Activated CD4-positive, alpha-beta T cell treated with anti-CD3 and anti-CD28 coated beads for 36 hours (primary cell): ENCODE data around the gene GRIN2A. TPM values are rescaled to one million over a fixed set of nuclear protein-coding genes. Genes with fewer than 3 reads are reported as not detected.

ENCODE experiments used
- ATAC-seq: fragments of 200-7000 bp; cut with Tn5 transposase; one replicate; pipeline ENCODE4 v1.10.0; 2021; ENCODE audit warnings: mild to moderate bottlenecking, moderate library complexity
- CTCF ChIA-PET: fragments of 350-600 bp; sonication (Branson Sonifier 250); formaldehyde crosslinking; loops from one replicate; lab custom pipeline; 2021; ENCODE audit warnings: antibody characterized with exemption; lab: Charles Lee
- POLR2A ChIA-PET: fragments of 350-600 bp; sonication (Branson Sonifier 250); formaldehyde crosslinking; loops from one replicate; lab custom pipeline; 2021; ENCODE audit warnings: antibody characterized with exemption, inconsistent platforms; lab: Charles Lee
- DNase-seq: peaks from one replicate; pipeline ENCODE4 v3.0.0-alpha.2; 2020
- H3K27ac Mint-ChIP-seq: one replicate; pipeline ENCODE4 v1.8.0; 2021; ENCODE audit warnings: mixed read lengths
- H3K27me3 Mint-ChIP-seq: one replicate; pipeline ENCODE4 v1.8.0; 2021; ENCODE audit warnings: mixed read lengths
- H3K36me3 Mint-ChIP-seq: one replicate; pipeline ENCODE4 v1.8.0; 2021; ENCODE audit warnings: low read depth, mixed read lengths
- H3K4me1 Mint-ChIP-seq: one replicate; pipeline ENCODE4 v1.8.0; 2021; ENCODE audit warnings: mixed read lengths
- H3K4me3 Mint-ChIP-seq: one replicate; pipeline ENCODE4 v1.8.0; 2021; ENCODE audit warnings: mild to moderate bottlenecking, moderate library complexity, mixed read lengths
- H3K9me3 Mint-ChIP-seq: one replicate; pipeline ENCODE4 v1.8.0; 2021; ENCODE audit warnings: low read depth, mixed read lengths
- intact Hi-C, 2 experiments: fragments of 100-400 bp; cut with DNase I in 1 of 2; cut with micrococcal nuclease in 1 of 2; formaldehyde crosslinking; loops; one replicate each; pipeline versions ENCODE4 v1.14.2 to v1.15.1; 2022 to 2024; cut with DNase I, micrococcal nuclease
- total RNA-seq, 2 experiments: library from RNA; stranded (reverse); gene quantifications; one replicate each; pipeline ENCODE4 v1.2.3, GENCODE V29; 2021

The GRIN2A gene
- total RNA-seq, 2 experiments from 2014 or later, result not detected

DNA sequence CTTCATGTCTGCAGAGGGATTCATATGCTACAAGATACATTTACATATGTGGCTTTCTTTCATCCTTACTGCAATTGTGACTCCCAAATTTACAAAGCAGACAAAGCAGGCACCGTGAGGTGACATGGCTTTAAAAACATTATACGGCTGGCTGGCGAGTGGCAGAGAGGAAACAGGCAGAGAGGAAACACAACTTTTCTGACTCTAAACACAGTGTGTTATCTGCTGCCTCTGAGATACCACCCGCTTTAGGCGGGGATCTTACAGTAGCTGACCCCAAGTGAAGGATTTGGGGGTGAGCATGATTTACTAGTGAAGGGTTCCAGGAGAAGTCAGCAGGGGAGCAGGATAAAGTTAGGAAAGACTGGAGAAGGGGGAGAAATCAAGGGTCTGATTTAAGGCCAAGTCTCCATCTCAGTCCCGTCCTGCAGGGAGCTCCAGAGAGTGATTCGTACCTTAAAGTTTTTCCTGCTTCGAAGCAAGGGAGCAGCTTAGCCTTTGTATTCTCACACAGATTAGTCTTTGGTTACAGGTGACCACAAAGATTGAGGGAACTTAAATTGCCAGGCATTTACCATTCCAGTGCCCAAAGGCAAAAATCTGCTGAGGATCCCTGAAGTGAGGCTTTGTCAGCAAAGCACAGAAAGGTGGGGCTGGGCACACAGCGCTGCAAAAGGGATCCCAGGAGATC is 355.0 kb downstream of the GRIN2A start:
- ATAC-seq, result no peak
- no peaks in the 10 kb centered on the region for H3K36me3 Mint-ChIP-seq
- no peaks in the 10 kb centered on the region for H3K4me1 Mint-ChIP-seq
- no peak for DNase-seq
- ChIA-PET POLR2A (no interaction called here), CTCF (no interaction called here)
- no peaks in the 10 kb centered on the region for H3K9me3 Mint-ChIP-seq
- H3K27ac Mint-ChIP-seq, result no peak overlapping the region
- no peaks in the 10 kb centered on the region for H3K27me3 Mint-ChIP-seq
- H3K4me3 Mint-ChIP-seq, result no peak overlapping the region
- intact Hi-C loops, result no loop called here

DNA sequence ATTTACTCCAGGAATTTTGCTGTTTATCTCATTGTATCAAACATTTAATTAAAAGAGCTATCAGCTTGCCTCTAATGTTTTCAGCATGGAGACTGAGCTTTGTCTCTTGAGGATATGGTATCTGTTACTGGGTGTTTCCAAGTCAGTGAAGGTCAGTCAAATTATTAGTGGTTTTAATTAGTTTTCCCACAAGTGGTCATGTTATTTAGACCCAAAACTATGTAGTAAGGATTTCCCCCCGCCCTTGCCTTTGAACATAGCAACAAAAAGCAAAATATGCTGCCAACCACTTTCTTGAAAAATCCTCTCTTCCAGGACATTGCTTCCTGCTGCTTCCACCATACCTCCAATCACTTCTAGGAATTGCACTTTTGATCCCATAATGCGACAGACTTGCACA is 355.6 kb downstream of the GRIN2A start:
- CTCF ChIA-PET, result no interaction called here
- ATAC-seq (no peak), DNase-seq (no peak)
- Mint-ChIP-seq H3K4me1 (no peaks in the 10 kb centered on the region), H3K4me3 (no peak overlapping the region), H3K36me3 (no peaks in the 10 kb centered on the region), H3K27me3 (peaks cover under 1% of the 10 kb centered on the region), H3K9me3 (no peaks in the 10 kb centered on the region), H3K27ac (no peak overlapping the region)
- POLR2A ChIA-PET, result no interaction called here
- intact Hi-C loops, result no loop called here

GRCh38 chr16:9824200-9825068 is 357.8 kb downstream of the GRIN2A start:
- H3K27ac Mint-ChIP-seq, result no peak overlapping the region
- DNase-seq (no peak), ATAC-seq (no peak)
- no peaks in the 10 kb centered on the region for H3K9me3 Mint-ChIP-seq
- H3K4me3 Mint-ChIP-seq, result no peak overlapping the region
- no peaks in the 10 kb centered on the region for H3K4me1 Mint-ChIP-seq
- ChIA-PET POLR2A (no interaction called here), CTCF (no interaction called here)
- H3K36me3 Mint-ChIP-seq, result no peaks in the 10 kb centered on the region
- intact Hi-C loops, result no loop called here
- H3K27me3 Mint-ChIP-seq, result peaks cover 7% of the 10 kb centered on the region

DNA sequence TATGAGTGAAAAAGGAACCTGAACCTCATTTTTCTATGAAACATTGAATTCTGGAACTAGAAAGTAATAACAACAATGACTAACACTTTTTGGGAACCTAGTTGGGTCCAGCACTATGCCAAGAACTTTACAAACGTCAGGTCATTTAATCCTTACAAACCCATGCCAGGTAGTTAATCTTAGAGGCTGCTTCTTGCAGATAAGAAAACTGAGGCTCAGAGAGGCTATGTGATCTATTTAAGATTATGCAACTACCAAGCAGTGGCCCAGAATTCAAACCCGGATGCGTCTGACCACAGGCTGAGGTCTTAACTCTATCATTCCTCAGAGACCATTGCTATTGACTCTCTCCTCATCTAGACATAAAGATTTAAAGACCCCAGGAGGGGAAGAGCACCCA is 358.7 kb downstream of the GRIN2A start:
- CTCF ChIA-PET, result no interaction called here
- Mint-ChIP-seq H3K27me3 (peaks cover 7% of the 10 kb centered on the region), H3K4me3 (no peak overlapping the region), H3K36me3 (no peaks in the 10 kb centered on the region), H3K9me3 (no peaks in the 10 kb centered on the region), H3K4me1 (no peaks in the 10 kb centered on the region), H3K27ac (no peak overlapping the region)
- DNase-seq (no peak), ATAC-seq (no peak)
- POLR2A ChIA-PET, result no interaction called here
- intact Hi-C loops, result no loop called here

GRCh38 chr16:9821970-9822369 is 360.3 kb downstream of the GRIN2A start:
- CTCF ChIA-PET, result no interaction called here
- ATAC-seq (no peak), DNase-seq (no peak)
- POLR2A ChIA-PET, result interaction anchor here (0.6 kb wide), 1 partner anchor 217 kb away, joined by 3 read pairs; no protein-coding TSS in a partner anchor
- Mint-ChIP-seq H3K27ac (no peak overlapping the region), H3K27me3 (peaks cover 8% of the 10 kb centered on the region), H3K9me3 (no peaks in the 10 kb centered on the region), H3K36me3 (no peaks in the 10 kb centered on the region), H3K4me1 (no peaks in the 10 kb centered on the region), H3K4me3 (no peak overlapping the region)
- intact Hi-C loops, result no loop called here

DNA sequence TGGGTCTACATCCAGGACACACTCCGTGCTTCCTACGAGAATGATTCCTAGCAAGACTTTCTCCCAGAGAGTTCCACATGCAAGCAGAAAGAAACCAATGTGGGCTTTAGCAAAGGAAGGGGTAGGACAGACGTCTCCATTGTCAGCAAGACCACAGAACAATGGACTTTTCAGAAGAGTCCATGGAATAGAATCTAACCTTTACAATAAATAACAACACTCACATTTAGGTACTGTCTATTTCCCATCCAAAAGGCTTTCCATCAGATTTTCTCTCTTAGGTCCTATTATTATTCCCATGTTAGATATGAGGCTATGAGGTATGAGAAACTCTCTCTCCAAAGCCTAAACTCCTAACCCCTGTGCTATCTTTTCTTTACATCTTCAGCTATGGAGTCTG is 360.9 kb downstream of the GRIN2A start:
- intact Hi-C loops, result no loop called here
- Mint-ChIP-seq H3K36me3 (no peaks in the 10 kb centered on the region), H3K27me3 (peaks cover 8% of the 10 kb centered on the region)

GRCh38 chr16:9820476-9821246 is 361.6 kb downstream of the GRIN2A start:
- no peak overlapping the region for H3K27ac Mint-ChIP-seq
- ChIA-PET CTCF (no interaction called here), POLR2A (no interaction called here)
- ATAC-seq, result no peak
- no peak overlapping the region for H3K4me3 Mint-ChIP-seq
- H3K36me3 Mint-ChIP-seq, result no peaks in the 10 kb centered on the region
- no peaks in the 10 kb centered on the region for H3K9me3 Mint-ChIP-seq
- no peaks in the 10 kb centered on the region for H3K4me1 Mint-ChIP-seq
- DNase-seq, result no peak
- intact Hi-C loops, result no loop called here
- peaks cover 8% of the 10 kb centered on the region for H3K27me3 Mint-ChIP-seq

More for the DNA sequence above, 360.9 kb downstream of the GRIN2A start:
- ChIA-PET CTCF (no interaction called here), POLR2A (interaction anchor here (0.6 kb wide), 1 partner anchor 217 kb away, joined by 3 read pairs; no protein-coding TSS in a partner anchor)
- H3K4me3 Mint-ChIP-seq, result no peak overlapping the region
- no peak for DNase-seq
- no peak overlapping the region for H3K27ac Mint-ChIP-seq
- ATAC-seq, result no peak
- no peaks in the 10 kb centered on the region for H3K9me3 Mint-ChIP-seq
- no peaks in the 10 kb centered on the region for H3K4me1 Mint-ChIP-seq

GRCh38 chr16:9818702-9819101 is 363.5 kb downstream of the GRIN2A start:
- ATAC-seq, result no peak
- H3K4me1 Mint-ChIP-seq, result no peaks in the 10 kb centered on the region
- no peaks in the 10 kb centered on the region for H3K9me3 Mint-ChIP-seq
- peaks cover 8% of the 10 kb centered on the region for H3K27me3 Mint-ChIP-seq
- no peak for DNase-seq
- ChIA-PET POLR2A (no interaction called here), CTCF (no interaction called here)
- intact Hi-C loops, result no loop called here
- no peak overlapping the region for H3K27ac Mint-ChIP-seq
- H3K4me3 Mint-ChIP-seq, result no peak overlapping the region
- no peaks in the 10 kb centered on the region for H3K36me3 Mint-ChIP-seq

GRCh38 chr16:9817586-9817985 is 364.6 kb downstream of the GRIN2A start:
- peaks cover 8% of the 10 kb centered on the region for H3K27me3 Mint-ChIP-seq
- no peak for DNase-seq
- intact Hi-C loops, result no loop called here
- ChIA-PET POLR2A (no interaction called here), CTCF (no interaction called here)
- H3K4me3 Mint-ChIP-seq, result no peak overlapping the region
- no peaks in the 10 kb centered on the region for H3K4me1 Mint-ChIP-seq
- no peak overlapping the region for H3K27ac Mint-ChIP-seq
- H3K36me3 Mint-ChIP-seq, result no peaks in the 10 kb centered on the region
- no peaks in the 10 kb centered on the region for H3K9me3 Mint-ChIP-seq
- ATAC-seq, result no peak

- DNase-seq (no peak), ATAC-seq (no peak)
- CTCF ChIA-PET, result no interaction called here
- Mint-ChIP-seq H3K27ac (no peak overlapping the region), H3K4me3 (no peak overlapping the region), H3K27me3 (peaks cover 7% of the 10 kb centered on the region), H3K9me3 (no peaks in the 10 kb centered on the region), H3K4me1 (no peaks in the 10 kb centered on the region), H3K36me3 (no peaks in the 10 kb centered on the region)
- intact Hi-C loops, result no loop called here
- POLR2A ChIA-PET, result no interaction called here
Observed at GRCh38 chr16:9816644-9817043, 365.6 kb downstream of the GRIN2A start.

- ChIA-PET POLR2A (no interaction called here), CTCF (no interaction called here)
- Mint-ChIP-seq H3K9me3 (no peaks in the 10 kb centered on the region), H3K27ac (no peak overlapping the region), H3K36me3 (no peaks in the 10 kb centered on the region), H3K4me3 (no peak overlapping the region), H3K4me1 (no peaks in the 10 kb centered on the region), H3K27me3 (peaks cover 2% of the 10 kb centered on the region)
- ATAC-seq (no peak), DNase-seq (no peak)
- intact Hi-C loops, result no loop called here
Observed at GRCh38 chr16:9813665-9814064, 368.6 kb downstream of the GRIN2A start.
